Measurements from ENCODE around the gene USH1C. TPM values are rescaled to one million over a fixed set of nuclear protein-coding genes. Genes with fewer than 3 reads are reported as not detected.

The USH1C gene
- total RNA-seq, 4 donors from 2014 or later, result 1.0 to 5.9 (median 3.9) TPM; not detected in 1

GRCh38 chr11:17579451-17579850, 35.2 kb upstream of the USH1C start:
- no peak for TF ChIP-seq POLR2A (IDR thresholded peaks at IDR 0.05)
- TF ChIP-seq, protein P1, sequence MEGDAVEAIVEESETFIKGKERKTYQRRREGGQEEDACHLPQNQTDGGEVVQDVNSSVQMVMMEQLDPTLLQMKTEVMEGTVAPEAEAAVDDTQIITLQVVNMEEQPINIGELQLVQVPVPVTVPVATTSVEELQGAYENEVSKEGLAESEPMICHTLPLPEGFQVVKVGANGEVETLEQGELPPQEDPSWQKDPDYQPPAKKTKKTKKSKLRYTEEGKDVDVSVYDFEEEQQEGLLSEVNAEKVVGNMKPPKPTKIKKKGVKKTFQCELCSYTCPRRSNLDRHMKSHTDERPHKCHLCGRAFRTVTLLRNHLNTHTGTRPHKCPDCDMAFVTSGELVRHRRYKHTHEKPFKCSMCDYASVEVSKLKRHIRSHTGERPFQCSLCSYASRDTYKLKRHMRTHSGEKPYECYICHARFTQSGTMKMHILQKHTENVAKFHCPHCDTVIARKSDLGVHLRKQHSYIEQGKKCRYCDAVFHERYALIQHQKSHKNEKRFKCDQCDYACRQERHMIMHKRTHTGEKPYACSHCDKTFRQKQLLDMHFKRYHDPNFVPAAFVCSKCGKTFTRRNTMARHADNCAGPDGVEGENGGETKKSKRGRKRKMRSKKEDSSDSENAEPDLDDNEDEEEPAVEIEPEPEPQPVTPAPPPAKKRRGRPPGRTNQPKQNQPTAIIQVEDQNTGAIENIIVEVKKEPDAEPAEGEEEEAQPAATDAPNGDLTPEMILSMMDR (IDR thresholded peaks at IDR 0.05), result no peak
- no peak overlapping the region for H3K27ac ChIP-seq
- H3K27me3 ChIP-seq, result no peaks in the 10 kb centered on the region
- H3K9me3 ChIP-seq, result no peaks in the 10 kb centered on the region
- intact Hi-C loops (cut with DNase I), result no loop called here
- no peak for DNase-seq
- no peak overlapping the region for H3K4me3 ChIP-seq (replicated peaks in 1 of 3)
- H3K4me1 ChIP-seq, result no peaks in the 10 kb centered on the region
- 91 to 92% methylated on average over 4 to 5 of the region's 7 CpGs for WGBS, 2 donors
- no peaks in the 10 kb centered on the region for H3K36me3 ChIP-seq

- WGBS, 2 donors, result 94 to 97% methylated on average over 7 to 8 of the region's 8 CpGs
- no peak for DNase-seq
- Histone ChIP-seq H3K9me3 (no peaks in the 10 kb centered on the region), H3K27ac (no peak overlapping the region), H3K4me3 (replicated peaks in 1 of 3) (no peak overlapping the region), H3K4me1 (no peaks in the 10 kb centered on the region), H3K36me3 (no peaks in the 10 kb centered on the region), H3K27me3 (no peaks in the 10 kb centered on the region)
- TF ChIP-seq POLR2A (IDR thresholded peaks at IDR 0.05), result no peak
- TF ChIP-seq, protein P1 (IDR thresholded peaks at IDR 0.05), result no peak
- intact Hi-C loops (cut with DNase I), result no loop called here
Measured at GRCh38 chr11:17578958-17579357, 34.7 kb upstream of the USH1C start.

DNA sequence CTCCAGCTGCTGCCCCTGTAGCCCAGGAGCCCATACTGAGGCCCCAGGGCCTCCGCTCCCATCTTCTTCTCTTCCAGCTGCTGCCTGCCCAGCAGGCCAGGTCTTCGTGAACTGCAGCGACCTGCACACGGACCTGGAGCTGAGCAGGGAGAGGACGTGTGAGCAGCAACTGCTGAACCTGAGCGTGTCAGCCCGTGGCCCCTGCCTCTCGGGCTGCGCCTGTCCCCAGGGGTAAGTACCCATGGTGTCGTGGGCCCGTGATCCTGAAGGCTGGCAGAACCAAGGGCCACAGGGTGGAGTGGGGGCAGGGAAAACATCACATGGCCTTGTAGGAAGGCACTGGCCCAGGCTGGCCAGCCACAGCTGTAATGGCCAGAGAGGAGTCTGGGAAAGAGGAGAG, 34.1 kb upstream of the USH1C start:
- intact Hi-C loops (cut with DNase I), result no loop called here
- no peak for TF ChIP-seq POLR2A (IDR thresholded peaks at IDR 0.05)
- TF ChIP-seq, protein P1 (IDR thresholded peaks at IDR 0.05), result no peak
- Histone ChIP-seq H3K9me3 (no peaks in the 10 kb centered on the region), H3K4me3 (replicated peaks in 1 of 3) (no peak overlapping the region), H3K4me1 (no peaks in the 10 kb centered on the region), H3K27me3 (no peaks in the 10 kb centered on the region), H3K36me3 (no peaks in the 10 kb centered on the region), H3K27ac (no peak overlapping the region)
- WGBS, 2 donors, result 90 to 93% methylated on average over 4 to 11 of the region's 11 CpGs
- DNase-seq, result no peak

- TF ChIP-seq, protein P1 (IDR thresholded peaks at IDR 0.05), result no peak
- TF ChIP-seq POLR2A (IDR thresholded peaks at IDR 0.05), result no peak
- Histone ChIP-seq H3K4me3 (replicated peaks in 1 of 3) (no peak overlapping the region), H3K27ac (no peak overlapping the region), H3K27me3 (no peaks in the 10 kb centered on the region), H3K36me3 (no peaks in the 10 kb centered on the region), H3K4me1 (no peaks in the 10 kb centered on the region), H3K9me3 (no peaks in the 10 kb centered on the region)
- no peak for DNase-seq
- intact Hi-C loops (cut with DNase I), result no loop called here
- WGBS, 2 donors, result 84 to 88% methylated on average over 16 of the region's 16 CpGs
Measured at GRCh38 chr11:17575431-17576425, 31.5 kb upstream of the USH1C start.
